ENCODE results near the gene ADAM17.
"Not testable (repeated sequence)": the region's sequence is repeated elsewhere in the genome, so short reads cannot be mapped to it uniquely, and the experiment has no call there.

The ADAM17 gene

DNA sequence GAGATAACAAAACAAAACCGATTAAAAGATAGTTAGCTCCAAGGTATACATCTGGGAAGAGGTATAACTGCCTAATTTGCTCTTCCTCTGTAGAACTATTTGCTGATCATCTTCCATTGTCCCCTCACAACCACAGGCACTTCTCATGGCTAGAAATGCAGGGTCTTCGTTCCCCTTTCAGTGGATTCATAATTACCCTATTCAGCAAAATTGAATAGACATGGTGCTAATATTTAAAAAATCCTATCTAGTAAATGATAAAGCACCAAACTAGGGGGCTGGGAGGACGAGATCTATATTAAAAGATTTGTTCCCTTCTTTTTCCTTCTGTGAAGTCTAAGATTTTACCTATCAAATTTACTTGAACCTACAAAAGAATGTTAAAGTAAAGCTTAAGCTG lies 30.8 kb upstream of the ADAM17 start:
- Histone ChIP-seq H3K9me3 (ENCODE audit: control insufficient read depth, low read depth, low read length) (no peaks in the 10 kb centered on the region), H3K27me3 (ENCODE audit: control insufficient read depth, insufficient read depth, low read length) (no peaks in the 10 kb centered on the region), H3K36me3 (ENCODE audit: control insufficient read depth, low read depth, low read length) (peaks cover 69% of the 10 kb centered on the region), H3K27ac (ENCODE audit: low read length) (no peak overlapping the region), H3K9ac (ENCODE audit: low read length) (no peak overlapping the region), H3K4me1 (ENCODE audit: control insufficient read depth, low read depth, low read length) (no peaks in the 10 kb centered on the region), H3K4me3 (ENCODE audit: low read length) (no peak overlapping the region)

DNA sequence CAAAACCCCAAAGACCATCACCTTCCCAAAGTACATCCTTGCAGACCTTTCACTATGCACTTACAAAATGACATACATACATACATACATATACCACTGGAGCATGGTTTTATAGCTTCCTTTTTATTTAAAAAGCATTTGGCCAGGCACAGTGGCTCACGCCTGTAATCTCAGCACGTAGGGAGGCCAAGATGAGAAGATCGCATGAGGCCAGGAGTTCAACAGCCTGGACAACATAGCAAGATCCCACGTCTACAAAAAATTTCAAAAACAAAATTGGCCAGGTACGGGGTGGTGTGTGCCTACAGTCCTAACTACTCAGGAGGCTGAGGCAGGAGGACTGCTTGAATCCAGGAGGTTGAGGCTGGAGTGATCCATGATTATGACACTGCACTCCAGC lies 29.9 kb upstream of the ADAM17 start:
- Histone ChIP-seq H3K9ac (ENCODE audit: low read length) (no peak overlapping the region), H3K9me3 (ENCODE audit: control insufficient read depth, low read depth, low read length) (no peaks in the 10 kb centered on the region), H3K4me1 (ENCODE audit: control insufficient read depth, low read depth, low read length) (no peaks in the 10 kb centered on the region), H3K36me3 (ENCODE audit: control insufficient read depth, low read depth, low read length) (peaks cover 60% of the 10 kb centered on the region), H3K4me3 (ENCODE audit: low read length) (no peak overlapping the region), H3K27me3 (ENCODE audit: control insufficient read depth, insufficient read depth, low read length) (no peaks in the 10 kb centered on the region), H3K27ac (ENCODE audit: low read length) (no peak overlapping the region)

DNA sequence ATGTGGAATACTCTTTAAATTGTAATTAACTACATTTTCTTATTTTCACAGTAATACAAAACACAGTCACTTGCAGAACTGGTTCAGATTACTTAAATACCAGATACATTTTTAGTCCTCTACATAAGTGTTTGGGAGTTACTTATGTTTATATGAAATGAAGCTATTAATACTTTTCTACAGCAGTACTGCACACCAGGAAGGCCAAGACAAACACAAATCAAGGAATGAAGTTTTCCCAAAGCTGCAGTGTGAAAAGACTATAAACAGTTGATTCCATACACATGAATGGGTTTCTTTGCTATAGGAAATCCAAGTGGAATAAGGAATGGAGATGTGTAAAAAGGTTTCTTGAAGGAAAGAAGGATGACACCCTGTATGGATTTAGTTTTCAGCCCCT lies 29.3 kb upstream of the ADAM17 start:
- not testable (repeated sequence) for H3K27ac ChIP-seq (ENCODE audit: low read length)
- H3K36me3 ChIP-seq (ENCODE audit: control insufficient read depth, low read depth, low read length) = peaks cover 54% of the 10 kb centered on the region

DNA sequence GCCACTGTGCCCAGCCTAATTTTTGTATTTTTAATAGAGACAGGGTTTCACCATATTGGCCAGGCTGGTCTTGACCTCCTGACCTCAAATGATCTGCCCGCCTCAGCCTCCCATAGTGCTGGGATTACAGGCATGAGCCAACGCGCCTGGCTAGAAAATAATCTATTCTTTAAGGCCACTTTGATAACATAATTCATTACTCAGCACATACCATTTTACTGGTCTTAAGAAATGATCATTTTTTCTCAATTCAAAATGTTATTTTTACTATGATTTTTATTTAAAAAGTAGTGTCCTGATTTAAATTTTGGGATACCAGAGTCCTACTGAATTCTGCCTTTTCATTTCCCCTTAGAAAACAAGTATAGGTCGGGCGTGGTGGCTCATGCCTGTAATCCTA lies 27.0 kb upstream of the ADAM17 start:
- H3K27ac ChIP-seq (ENCODE audit: low read length) = no peak overlapping the region
- no peaks in the 10 kb centered on the region for H3K9me3 ChIP-seq (ENCODE audit: control insufficient read depth, low read depth, low read length)
- H3K9ac ChIP-seq (ENCODE audit: low read length) = no peak overlapping the region
- no peaks in the 10 kb centered on the region for H3K4me1 ChIP-seq (ENCODE audit: control insufficient read depth, low read depth, low read length)
- peaks cover 37% of the 10 kb centered on the region for H3K36me3 ChIP-seq (ENCODE audit: control insufficient read depth, low read depth, low read length)
- no peaks in the 10 kb centered on the region for H3K27me3 ChIP-seq (ENCODE audit: control insufficient read depth, insufficient read depth, low read length)
- no peak overlapping the region for H3K4me3 ChIP-seq (ENCODE audit: low read length)

More for the DNA sequence above, 29.3 kb upstream of the ADAM17 start:
- not testable (repeated sequence) for H3K9me3 ChIP-seq (ENCODE audit: control insufficient read depth, low read depth, low read length); H3K4me3 ChIP-seq (ENCODE audit: low read length); H3K4me1 ChIP-seq (ENCODE audit: control insufficient read depth, low read depth, low read length); H3K27me3 ChIP-seq (ENCODE audit: control insufficient read depth, insufficient read depth, low read length); H3K9ac ChIP-seq (ENCODE audit: low read length)

DNA sequence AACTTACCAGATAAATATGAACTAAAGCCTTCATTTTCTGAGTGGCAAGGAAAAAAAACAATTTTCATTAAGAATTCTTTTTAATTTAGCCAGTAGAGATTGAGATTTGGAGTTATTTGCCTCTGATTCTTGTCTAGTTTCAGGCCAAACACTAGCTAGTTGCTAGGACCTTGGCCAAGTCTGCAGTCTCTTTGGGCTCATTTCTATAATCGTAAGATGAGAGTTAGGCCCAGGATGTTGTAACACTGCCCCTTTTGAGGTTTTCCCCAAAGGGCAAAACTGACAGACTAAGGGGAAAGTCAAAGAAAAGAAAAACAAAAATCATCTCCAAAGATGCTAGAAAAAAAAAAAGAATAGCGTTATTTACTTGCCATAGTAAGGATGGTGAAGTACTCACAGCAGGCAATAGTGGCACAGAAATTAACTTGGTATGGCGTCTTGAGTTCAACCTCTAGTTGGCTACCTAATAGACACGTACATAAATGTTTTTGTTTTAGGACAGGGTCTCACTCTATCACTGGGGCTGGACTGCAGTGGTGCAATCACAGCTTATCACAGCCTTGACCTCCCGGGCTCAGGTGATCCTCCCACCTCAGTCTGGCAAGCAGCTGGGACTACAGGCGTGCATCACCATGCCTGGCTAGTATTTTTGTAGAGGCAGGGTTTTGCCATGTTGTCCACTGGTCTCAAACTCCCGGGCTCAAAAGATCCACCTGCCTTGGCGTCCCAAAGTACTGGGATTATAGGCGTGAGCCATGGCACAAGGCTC lies 23.0 kb upstream of the ADAM17 start:
- H3K27me3 ChIP-seq (ENCODE audit: control insufficient read depth, insufficient read depth, low read length) = no peaks in the 10 kb centered on the region
- no peak overlapping the region for H3K9ac ChIP-seq (ENCODE audit: low read length)
- H3K27ac ChIP-seq (ENCODE audit: low read length) = no peak overlapping the region
- no peaks in the 10 kb centered on the region for H3K4me1 ChIP-seq (ENCODE audit: control insufficient read depth, low read depth, low read length)
- no peak overlapping the region for H3K4me3 ChIP-seq (ENCODE audit: low read length)
- H3K36me3 ChIP-seq (ENCODE audit: control insufficient read depth, low read depth, low read length) = peaks cover 4% of the 10 kb centered on the region
- no peaks in the 10 kb centered on the region for H3K9me3 ChIP-seq (ENCODE audit: control insufficient read depth, low read depth, low read length)

DNA sequence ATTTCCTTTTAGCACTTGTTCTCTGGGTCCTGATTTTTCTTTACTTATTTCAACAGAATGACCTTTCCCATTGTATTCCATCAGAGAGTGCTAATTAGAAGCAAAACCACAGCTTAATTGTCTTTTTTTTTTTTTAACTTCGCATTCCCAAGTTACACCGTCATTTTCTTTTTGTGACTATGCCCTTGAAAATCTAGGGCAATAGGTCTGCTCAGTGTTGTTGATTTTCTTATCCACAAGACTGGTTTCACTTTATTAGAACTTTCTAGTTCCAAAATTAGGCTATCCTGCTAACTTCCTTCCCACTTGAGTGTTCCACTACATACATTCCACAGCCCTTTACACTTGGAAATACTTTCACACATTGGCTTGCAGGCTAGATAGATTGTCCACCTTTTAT lies 18.7 kb upstream of the ADAM17 start:
- no peaks in the 10 kb centered on the region for H3K4me1 ChIP-seq (ENCODE audit: control insufficient read depth, low read depth, low read length)
- no peak overlapping the region for H3K4me3 ChIP-seq (ENCODE audit: low read length)
- H3K36me3 ChIP-seq (ENCODE audit: control insufficient read depth, low read depth, low read length) = no peaks in the 10 kb centered on the region
- no peak overlapping the region for H3K27ac ChIP-seq (ENCODE audit: low read length)
- H3K27me3 ChIP-seq (ENCODE audit: control insufficient read depth, insufficient read depth, low read length) = no peaks in the 10 kb centered on the region
- H3K9me3 ChIP-seq (ENCODE audit: control insufficient read depth, low read depth, low read length) = no peaks in the 10 kb centered on the region
- H3K9ac ChIP-seq (ENCODE audit: low read length) = no peak overlapping the region

DNA sequence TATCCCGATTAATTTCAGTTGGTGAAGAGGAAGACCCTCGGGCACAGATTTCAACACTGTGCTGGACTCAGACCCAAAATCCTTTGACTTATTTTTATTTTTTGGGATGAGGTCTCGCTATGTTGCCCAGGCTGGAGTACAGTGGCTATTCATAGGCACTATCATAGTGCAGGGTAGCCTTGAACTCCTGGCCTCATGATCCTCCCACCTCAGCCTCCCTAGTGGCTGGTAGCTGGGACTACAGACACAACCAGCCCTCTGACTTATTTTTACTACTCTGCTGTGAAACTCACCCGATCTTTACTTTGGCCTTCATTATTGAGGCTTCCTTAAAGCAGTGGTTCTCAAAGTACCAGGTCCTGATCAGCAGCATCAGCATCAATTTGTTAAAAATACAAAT lies 18.2 kb upstream of the ADAM17 start:
- Histone ChIP-seq H3K4me1 (ENCODE audit: control insufficient read depth, low read depth, low read length) (no peaks in the 10 kb centered on the region), H3K36me3 (ENCODE audit: control insufficient read depth, low read depth, low read length) (no peaks in the 10 kb centered on the region), H3K9me3 (ENCODE audit: control insufficient read depth, low read depth, low read length) (no peaks in the 10 kb centered on the region), H3K27ac (ENCODE audit: low read length) (no peak overlapping the region), H3K27me3 (ENCODE audit: control insufficient read depth, insufficient read depth, low read length) (no peaks in the 10 kb centered on the region), H3K9ac (ENCODE audit: low read length) (no peak overlapping the region), H3K4me3 (ENCODE audit: low read length) (no peak overlapping the region)

DNA sequence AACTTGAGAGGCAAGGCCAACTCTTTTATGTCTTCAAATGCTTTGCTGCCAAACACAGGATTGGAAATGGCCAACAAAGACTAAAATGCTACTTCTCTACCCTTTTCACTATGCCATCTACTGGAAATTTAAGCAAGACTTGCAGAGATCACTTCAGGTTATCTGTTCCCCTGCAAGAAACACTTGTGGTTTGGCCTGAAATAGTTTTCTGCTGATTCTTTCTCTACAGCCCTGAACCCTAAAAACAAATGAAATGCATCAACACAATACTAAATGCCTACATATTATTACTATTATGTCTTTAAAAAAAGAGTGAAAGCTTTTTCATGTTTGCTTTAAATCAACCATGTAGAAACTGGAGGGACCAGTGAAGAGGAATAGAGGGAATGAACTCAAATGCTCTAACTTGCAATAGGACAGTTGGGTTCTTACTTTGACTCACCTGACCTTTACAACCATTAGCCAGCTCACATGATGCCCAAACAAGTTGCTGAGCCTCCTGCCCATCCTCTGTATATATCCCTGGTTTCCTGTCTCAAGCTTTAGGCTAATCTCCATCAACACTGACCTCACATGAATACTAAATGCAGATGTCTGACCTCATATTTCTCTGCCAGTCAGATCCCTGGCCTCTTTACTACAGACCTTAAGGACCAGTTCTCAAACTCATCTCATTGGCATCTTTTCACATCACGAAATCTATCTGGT lies 17.5 kb upstream of the ADAM17 start:
- H3K9ac ChIP-seq (ENCODE audit: low read length) = no peak overlapping the region
- no peaks in the 10 kb centered on the region for H3K36me3 ChIP-seq (ENCODE audit: control insufficient read depth, low read depth, low read length)
- H3K27me3 ChIP-seq (ENCODE audit: control insufficient read depth, insufficient read depth, low read length) = no peaks in the 10 kb centered on the region
- no peaks in the 10 kb centered on the region for H3K9me3 ChIP-seq (ENCODE audit: control insufficient read depth, low read depth, low read length)
- no peak overlapping the region for H3K27ac ChIP-seq (ENCODE audit: low read length)
- no peaks in the 10 kb centered on the region for H3K4me1 ChIP-seq (ENCODE audit: control insufficient read depth, low read depth, low read length)
- H3K4me3 ChIP-seq (ENCODE audit: low read length) = no peak overlapping the region

DNA sequence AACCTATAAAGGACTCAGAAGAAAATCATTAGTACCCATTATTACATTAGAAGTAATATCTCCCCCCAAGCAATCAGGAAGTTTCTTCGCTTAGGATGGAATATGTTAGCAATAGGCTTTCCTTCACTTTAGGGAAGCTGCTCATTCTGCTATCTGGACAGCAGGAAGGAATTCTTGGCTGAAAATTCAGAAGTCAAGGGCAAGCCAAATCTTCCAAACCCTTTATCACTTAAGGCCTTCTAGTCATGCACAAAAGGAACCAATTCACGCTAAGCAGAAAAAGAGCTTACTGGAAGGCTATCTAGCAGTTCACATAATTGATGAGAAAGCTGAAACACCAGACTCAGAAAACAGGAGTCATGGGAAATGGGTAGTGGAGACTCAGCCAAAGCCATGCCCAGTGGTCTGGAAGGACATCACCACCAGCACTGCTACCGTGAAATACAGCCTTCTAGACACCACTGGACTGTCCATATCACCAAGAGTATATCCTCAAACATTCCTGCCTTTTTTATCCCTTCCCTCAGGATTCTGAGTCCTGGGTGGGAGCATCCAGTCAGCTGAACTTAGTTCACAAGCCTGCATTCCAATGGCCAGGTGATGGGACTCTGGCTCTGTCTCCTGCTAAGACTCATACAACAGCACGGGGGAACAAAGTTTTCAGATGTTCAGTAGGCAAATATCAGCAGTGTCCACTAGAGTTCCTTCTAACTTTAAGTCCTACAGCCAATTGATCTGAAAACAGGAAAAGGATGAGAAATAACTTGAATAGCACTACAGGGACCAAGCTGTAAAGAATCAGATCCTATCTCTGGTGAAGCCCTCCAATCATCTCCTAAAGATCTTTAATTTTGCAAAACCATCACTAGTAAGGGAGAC lies 14.8 kb upstream of the ADAM17 start:
- Histone ChIP-seq H3K27ac (ENCODE audit: low read length) (no peak overlapping the region), H3K4me3 (ENCODE audit: low read length) (no peak overlapping the region), H3K9me3 (ENCODE audit: control insufficient read depth, low read depth, low read length) (no peaks in the 10 kb centered on the region), H3K9ac (ENCODE audit: low read length) (no peak overlapping the region), H3K27me3 (ENCODE audit: control insufficient read depth, insufficient read depth, low read length) (no peaks in the 10 kb centered on the region), H3K36me3 (ENCODE audit: control insufficient read depth, low read depth, low read length) (no peaks in the 10 kb centered on the region), H3K4me1 (ENCODE audit: control insufficient read depth, low read depth, low read length) (no peaks in the 10 kb centered on the region)

DNA sequence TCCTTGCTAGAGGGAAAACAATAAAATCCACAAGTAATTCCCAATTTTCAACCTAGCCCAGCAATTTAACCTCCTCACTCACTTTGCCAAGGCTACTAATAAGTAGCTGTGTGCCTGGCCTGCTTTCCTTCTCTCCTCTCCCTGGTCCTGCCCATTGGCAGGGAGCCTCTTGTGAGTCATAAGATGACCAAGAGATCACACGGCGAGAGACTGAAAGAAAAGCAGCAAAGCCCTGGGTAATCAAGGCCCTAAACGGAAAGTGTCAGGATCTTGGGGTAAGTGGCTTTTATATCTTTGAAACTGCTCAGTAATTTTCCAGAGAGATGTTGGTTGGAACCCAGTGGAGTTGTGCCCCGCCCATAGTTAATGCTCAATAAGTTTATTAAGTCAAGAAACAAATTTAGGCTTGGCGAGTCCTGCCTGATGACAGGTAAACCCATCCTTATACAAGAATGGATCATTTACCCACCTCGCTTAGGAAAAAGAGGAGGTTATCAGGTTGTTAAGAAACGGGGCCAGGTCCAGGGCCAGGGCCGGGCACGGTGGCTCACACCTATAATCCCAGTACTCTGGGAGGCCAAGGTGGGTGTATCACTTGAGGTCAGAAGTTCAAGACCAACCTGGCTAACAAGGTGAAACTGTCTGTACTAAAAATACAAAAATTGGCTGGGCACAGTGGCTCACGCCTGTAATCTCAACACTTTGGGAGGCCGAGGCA lies 10.0 kb upstream of the ADAM17 start:
- Histone ChIP-seq H3K9ac (ENCODE audit: low read length) (no peak overlapping the region), H3K4me3 (ENCODE audit: low read length) (no peak overlapping the region)

DNA sequence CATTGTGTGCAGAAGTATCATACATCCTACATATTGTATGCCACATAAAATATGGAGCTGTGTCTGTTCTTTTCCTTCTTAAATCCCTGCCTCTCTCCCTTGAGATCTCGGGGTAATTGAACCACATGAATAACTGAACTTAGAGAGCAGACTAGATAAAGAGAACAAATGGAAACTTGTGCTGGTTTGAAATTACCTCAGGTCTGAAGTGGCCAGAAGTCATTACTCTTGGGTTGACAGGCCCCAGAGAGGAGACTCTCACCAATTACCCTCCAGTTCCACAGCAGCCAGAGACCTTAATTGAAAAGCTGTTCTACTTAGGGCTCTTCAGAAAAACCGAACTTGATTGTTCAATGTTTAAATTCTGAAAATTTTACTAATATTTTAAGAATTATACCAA lies 5.0 kb upstream of the ADAM17 start:
- Histone ChIP-seq H3K9me3 (ENCODE audit: control insufficient read depth, low read depth, low read length) (no peaks in the 10 kb centered on the region), H3K9ac (ENCODE audit: low read length) (no peak overlapping the region), H3K4me1 (ENCODE audit: control insufficient read depth, low read depth, low read length) (peaks cover 6% of the 10 kb centered on the region), H3K27me3 (ENCODE audit: control insufficient read depth, insufficient read depth, low read length) (no peaks in the 10 kb centered on the region), H3K36me3 (ENCODE audit: control insufficient read depth, low read depth, low read length) (no peaks in the 10 kb centered on the region), H3K4me3 (ENCODE audit: low read length) (no peak overlapping the region), H3K27ac (ENCODE audit: low read length) (no peak overlapping the region)

More for the DNA sequence above, 10.0 kb upstream of the ADAM17 start:
- H3K27me3 ChIP-seq (ENCODE audit: control insufficient read depth, insufficient read depth, low read length) = no peaks in the 10 kb centered on the region
- no peak overlapping the region for H3K27ac ChIP-seq (ENCODE audit: low read length)
- no peaks in the 10 kb centered on the region for H3K9me3 ChIP-seq (ENCODE audit: control insufficient read depth, low read depth, low read length)
- H3K4me1 ChIP-seq (ENCODE audit: control insufficient read depth, low read depth, low read length) = no peaks in the 10 kb centered on the region
- no peaks in the 10 kb centered on the region for H3K36me3 ChIP-seq (ENCODE audit: control insufficient read depth, low read depth, low read length)

All from iPS-18a (cell line).